ENCODE measurements around the gene C13orf46.
"Not testable (repeated sequence)": the region's sequence is repeated elsewhere in the genome, so short reads cannot be mapped to it uniquely, and the experiment has no call there.

The C13orf46 gene

GRCh38 chr13:113973218-113974164 lies at the start of gene C13orf46:
C13orf46 (minus strand) TSS chr13:113974076; CDS start chr13:113973997, 79 bp downstream.
- DNase-seq (ENCODE audit: low read depth in 2 of 2) = no peak

DNA sequence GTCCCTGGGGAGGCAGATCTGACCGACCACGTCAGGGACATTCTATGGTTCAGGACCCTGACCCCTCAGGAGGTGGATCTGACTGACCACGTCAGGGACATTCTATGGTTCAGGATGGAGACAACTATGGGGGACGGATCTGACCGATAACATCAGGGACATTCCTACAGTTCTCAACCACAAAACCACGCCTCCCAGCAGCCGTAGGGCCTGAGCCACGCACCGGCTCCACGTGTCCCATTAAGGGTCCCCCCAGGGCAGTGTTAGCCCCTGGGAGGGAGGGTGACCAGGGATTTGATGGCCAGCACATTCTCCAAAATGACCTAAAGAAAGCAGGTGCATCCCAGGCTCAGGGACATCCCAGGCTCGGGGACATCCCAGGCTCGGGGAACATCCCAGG lies 49.0 kb upstream of the C13orf46 start:
- no peak for DNase-seq (ENCODE audit: low read depth in 2 of 2)

DNA sequence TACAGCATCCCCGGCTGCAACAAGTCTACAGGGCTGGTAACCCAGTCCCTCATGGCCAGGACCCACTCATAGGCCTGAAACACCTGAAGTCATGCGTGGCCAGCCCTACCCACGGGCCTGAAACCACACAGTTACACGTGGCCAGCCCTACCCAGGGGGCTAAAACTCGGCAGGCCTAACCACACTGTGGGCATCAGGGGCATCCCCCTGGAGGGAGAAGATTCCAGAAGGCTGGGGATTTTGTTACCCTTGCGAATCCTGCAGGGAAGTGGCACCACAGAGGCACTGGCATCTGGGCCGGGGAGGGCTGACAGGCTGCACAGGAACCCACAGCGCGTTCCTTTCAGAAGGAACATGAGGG lies 48.4 kb upstream of the C13orf46 start:
- DNase-seq (ENCODE audit: low read depth in 2 of 2) = no peak

- DNase-seq (ENCODE audit: low read depth in 2 of 2) = no peak
Measured at GRCh38 chr13:114021464-114022308, 47.8 kb upstream of the C13orf46 start.

GRCh38 chr13:114020750-114021463 lies 47.0 kb upstream of the C13orf46 start:
- no peak for DNase-seq (ENCODE audit: low read depth in 2 of 2)

DNA sequence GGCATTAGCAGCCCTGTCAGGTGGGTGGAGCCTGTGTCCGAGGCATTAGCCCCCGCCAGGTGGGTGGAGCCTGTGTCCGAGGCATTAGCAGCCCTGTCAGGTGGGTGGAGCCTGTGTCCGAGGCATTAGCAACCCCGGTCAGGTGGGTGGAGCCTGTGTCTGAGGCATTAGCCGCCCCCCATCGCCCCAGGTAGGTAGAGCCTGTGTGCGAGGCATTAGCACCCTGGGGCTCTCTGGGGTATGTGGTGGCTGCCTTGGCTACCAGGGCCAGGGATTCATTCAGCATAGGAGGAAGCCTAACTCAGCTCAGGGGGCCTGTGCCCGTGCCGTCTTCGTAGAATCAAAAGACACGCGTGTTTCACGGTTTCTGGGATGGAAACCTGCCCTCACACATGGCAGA lies 46.3 kb upstream of the C13orf46 start:
- not testable (repeated sequence) for DNase-seq (ENCODE audit: low read depth in 2 of 2)

GRCh38 chr13:114019367-114019766 lies 45.5 kb upstream of the C13orf46 start:
- DNase-seq (ENCODE audit: low read depth in 2 of 2) = peak; percentile 32 to 34

DNA sequence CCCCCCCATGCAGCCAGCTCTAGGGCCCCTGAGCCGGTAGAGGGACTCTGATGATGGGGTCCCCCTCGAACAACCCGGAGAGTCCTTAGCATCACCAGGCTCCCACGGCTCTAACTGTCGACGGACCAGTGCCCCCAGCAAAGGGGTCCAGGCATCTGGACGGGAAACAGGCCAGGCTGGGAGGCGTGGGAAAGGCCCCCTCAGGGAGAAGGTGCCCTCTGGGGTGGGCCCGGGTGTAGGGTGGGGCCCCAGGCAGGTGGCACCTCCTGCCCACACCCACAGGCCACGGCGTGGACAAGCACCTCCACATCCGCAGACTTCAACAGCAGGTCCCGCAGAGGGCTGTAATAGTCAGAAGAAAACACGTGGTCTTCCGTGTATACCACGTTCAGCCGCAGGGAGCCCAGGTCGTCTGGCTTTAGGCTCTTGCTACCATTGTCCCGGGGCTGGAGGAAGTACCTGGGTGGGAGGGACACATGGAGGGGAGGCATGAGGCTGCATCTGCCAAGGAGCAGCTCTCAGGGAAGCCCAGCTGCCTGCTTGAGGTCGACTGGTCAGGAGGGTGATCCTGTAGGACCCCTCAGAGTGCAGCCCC lies 44.7 kb upstream of the C13orf46 start:
- DNase-seq (ENCODE audit: low read depth in 2 of 2) = no peak

GRCh38 chr13:114017966-114018365 lies 44.1 kb upstream of the C13orf46 start:
- DNase-seq (ENCODE audit: low read depth in 2 of 2) = no peak

DNA sequence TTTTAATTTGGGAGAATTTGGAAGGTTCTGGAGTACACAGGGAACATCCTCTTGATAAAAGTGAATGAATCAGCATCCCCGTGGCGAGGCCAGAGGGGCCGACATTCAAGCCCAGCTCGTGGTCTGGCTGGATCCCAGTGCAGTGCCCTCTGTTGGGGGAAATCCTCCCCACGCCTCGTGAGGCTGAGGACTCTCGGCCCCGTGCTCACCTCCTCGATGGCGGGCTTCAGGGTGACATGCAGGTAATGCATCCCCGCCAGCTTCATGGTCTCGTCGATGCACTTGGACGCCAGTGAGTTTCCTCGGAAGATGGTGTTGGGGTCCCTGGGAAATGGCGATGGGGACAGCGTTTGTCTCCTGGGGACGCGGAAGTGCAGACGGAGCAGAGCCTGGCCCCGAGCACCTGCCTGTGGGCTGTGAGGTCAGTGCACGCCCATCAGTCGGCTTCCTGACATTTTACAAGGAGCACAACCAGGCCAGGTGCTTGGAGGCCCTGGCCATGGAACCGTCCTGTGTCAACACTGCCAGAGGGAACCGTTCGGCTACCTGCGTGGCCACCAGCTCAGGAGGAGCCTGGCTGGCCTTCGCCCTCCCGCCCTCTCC lies 43.3 kb upstream of the C13orf46 start:
- DNase-seq (ENCODE audit: low read depth in 2 of 2) = no peak

- no peak for DNase-seq (ENCODE audit: low read depth in 2 of 2)
Measured at GRCh38 chr13:114016321-114017027, 42.6 kb upstream of the C13orf46 start.

- DNase-seq (ENCODE audit: low read depth in 2 of 2) = no peak
Measured at GRCh38 chr13:114015969-114016295, 42.1 kb upstream of the C13orf46 start.

GRCh38 chr13:114015111-114015968 lies 41.5 kb upstream of the C13orf46 start:
- DNase-seq (ENCODE audit: low read depth in 2 of 2) = no peak

DNA sequence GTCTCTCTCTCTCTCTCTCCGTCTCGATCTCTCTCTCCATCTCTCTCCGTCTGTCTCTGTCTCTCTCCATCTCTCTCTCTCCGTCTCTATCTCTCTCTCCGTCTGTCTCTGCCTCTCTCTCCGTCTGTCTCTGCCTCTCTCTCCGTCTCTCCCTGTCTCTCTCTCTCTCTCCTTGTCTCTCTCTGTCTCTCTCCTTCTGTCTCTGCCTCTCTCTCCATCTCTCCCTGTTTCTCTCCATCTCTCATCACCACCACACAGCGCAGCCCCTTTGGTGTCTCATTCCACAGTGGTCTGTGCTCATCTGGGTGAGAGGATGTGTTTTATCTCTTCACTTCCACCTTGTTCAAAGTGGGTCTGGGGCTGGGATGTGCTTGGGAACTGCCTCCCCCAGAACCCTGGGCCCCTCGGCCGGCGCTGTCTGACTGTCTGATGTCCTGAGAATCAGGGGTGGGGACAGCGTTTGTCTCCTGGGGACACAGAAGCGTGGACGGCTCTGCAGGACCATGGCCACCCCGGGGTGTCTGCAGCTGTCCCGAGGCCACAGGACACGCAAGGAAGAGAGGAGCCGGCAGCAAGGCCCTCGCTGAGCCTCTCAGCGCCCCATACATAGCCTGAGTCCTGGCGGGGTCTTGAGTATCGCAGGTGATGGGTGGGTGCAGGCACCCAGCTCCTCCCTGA lies 40.2 kb upstream of the C13orf46 start:
- DNase-seq (ENCODE audit: low read depth in 2 of 2) = no peak

DNA sequence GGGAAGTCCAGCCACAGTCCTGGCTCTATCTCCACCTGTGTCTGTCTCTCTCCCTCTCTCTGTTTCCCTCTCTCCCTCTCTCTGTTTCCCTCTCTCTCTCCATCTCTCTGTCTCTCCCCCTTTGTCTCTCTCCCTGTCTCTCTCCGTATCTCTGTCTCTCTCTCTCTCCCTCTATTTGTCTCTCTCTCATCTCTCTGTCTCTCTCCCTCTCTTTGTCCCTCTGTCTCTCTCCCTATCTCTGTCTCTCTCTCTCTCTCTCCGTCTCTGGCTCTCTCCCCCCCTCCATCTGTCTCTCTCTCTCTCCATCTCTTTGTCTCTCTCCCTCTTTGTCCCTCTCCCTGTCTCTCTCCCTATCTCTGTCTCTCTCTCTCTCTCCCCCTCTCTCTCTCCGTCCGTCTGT lies 39.5 kb upstream of the C13orf46 start:
- no peak for DNase-seq (ENCODE audit: low read depth in 2 of 2)

GRCh38 chr13:114012921-114013320 lies 39.0 kb upstream of the C13orf46 start:
- DNase-seq (ENCODE audit: low read depth in 2 of 2) = no peak

DNA sequence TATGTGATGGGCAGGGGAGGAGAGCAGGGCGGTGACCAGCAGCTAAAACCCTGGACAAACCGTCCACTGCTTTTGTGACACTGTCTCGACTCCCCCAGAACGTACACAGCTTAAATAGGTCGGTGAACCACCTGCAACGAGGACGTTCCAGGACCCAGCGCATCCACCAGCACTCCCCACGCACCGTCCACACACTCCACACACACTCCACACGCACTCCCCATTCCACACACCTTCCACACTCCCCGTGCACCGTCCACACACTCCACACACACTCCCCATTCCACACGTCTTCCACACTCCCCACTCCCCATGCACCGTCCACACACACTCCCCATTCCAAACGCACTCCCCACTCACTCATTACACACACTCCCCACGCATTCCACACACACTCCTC lies 38.3 kb upstream of the C13orf46 start:
- DNase-seq (ENCODE audit: low read depth in 2 of 2) = no peak

DNA sequence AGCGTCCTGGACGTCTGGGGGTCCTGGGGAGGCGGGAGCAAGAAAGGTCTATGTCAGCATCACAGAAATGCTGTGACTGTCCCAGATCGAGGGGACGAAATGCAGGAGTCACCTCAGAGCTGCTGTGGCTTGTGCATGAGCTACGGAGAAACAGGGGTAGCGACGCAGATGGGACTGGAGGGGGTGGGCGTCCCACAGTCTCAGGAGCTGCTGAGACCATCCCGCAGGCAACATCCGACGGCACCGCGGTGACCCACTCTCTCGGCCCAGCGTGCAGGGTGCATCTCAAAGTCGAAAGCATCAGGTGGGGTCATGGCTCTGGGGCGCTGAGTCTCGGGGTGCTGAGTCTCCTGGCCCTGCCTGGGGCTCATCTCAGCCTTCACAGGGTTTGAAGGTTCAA lies 37.4 kb upstream of the C13orf46 start:
- no peak for DNase-seq (ENCODE audit: low read depth in 2 of 2)

DNA sequence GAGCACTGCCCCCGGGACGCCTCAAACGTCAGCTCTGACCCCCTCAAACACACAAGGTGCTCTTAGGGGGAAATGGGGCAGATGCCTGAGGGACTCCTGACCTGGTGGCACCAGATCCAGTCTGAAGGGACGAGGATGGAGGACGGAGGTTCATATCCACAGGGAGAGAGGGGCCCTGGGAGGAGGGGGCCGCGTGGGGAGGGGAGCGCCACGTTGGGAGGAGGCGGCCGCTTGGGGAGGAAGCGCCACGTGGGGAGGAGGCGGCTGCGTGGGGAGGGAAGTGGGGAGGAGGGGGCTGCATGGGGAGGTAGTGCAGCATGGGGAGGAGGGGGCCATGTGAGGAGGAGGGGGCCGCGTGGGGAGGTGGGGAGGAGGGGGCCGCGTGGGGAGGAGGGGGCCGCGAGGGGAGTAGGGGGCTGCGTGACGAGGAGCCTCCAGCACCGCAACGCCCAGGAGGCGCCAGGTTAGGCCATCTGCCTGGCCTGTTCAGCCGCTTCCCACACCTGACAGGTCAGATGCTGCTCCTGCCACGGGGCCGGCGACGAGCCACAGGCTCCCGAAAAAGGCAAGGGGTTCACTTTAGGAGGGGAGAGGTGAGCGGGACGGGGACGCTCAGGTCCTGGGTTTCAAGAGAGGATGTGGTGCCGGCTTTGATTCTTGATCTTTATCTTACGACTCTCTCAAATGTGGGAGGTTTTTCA lies 36.7 kb upstream of the C13orf46 start:
- DNase-seq (ENCODE audit: low read depth in 2 of 2) = no peak
